Subcutaneous adipose tissue (tissue), 4 donors: Measurements from ENCODE around the gene ADAM15. TPM values are rescaled to one million over a fixed set of nuclear protein-coding genes. Genes with fewer than 3 reads are reported as not detected.

Experiments used
- CTCF ChIP-seq: fragments of 450-650 bp; IDR thresholded peaks from one replicate; pipeline ENCODE4 v1.5.1; 2016; ENCODE audit warnings: low read depth, mild to moderate bottlenecking, control low read depth, antibody characterized with exemption, moderate library complexity
- total RNA-seq, 4 donors: library from RNA; depleted of rRNA; stranded (reverse); fragments of >200 nt; gene quantifications; one replicate each; pipeline ENCODE4 v1.1.0, GENCODE V29; 2016

Gene ADAM15
- total RNA-seq, 4 donors from 2014 or later, result 61.4 to 189 (median 87.5) TPM

- TF ChIP-seq CTCF, result no peak
Measured at GRCh38 chr1:155066777-155067176, 15.7 kb downstream of the ADAM15 start.

GRCh38 chr1:155068599-155068998 is 17.5 kb downstream of the ADAM15 start:
- no peak for TF ChIP-seq CTCF

- no peak for TF ChIP-seq CTCF
Measured at GRCh38 chr1:155069551-155070157, 18.5 kb downstream of the ADAM15 start.

GRCh38 chr1:155070158-155070621 is 19.1 kb downstream of the ADAM15 start:
- TF ChIP-seq CTCF, result no peak

- no peak for TF ChIP-seq CTCF
Measured at GRCh38 chr1:155070721-155071569, 19.8 kb downstream of the ADAM15 start.

- no peak for TF ChIP-seq CTCF
Measured at GRCh38 chr1:155071701-155072100, 20.6 kb downstream of the ADAM15 start.

- TF ChIP-seq CTCF, result no peak
Measured at GRCh38 chr1:155072531-155073289, 21.6 kb downstream of the ADAM15 start.
